Omental fat pad (tissue), 4 donors: ENCODE measurements around the gene EPHA6. TPM values are rescaled to one million over a fixed set of nuclear protein-coding genes. Genes with fewer than 3 reads are reported as not detected.

ENCODE experiments used
- ATAC-seq: fragments of 150-250 bp; one replicate; pipeline ENCODE4 v1.9.1; 2016; ENCODE audit warnings: mild to moderate bottlenecking, moderate library complexity; ENCODE audit not compliant: low FRiP score
- DNase-seq: peaks from one replicate; pipeline ENCODE4 v3.0.0-alpha.2; 2019; ENCODE audit warnings: low spot score
- total RNA-seq, 4 donors: library from RNA; depleted of rRNA; stranded (reverse); fragments of >200 nt; gene quantifications; one replicate each; pipeline ENCODE4 v1.1.0, GENCODE V29; 2016
- TF ChIP-seq, protein P1 (sequence below), 3 donors: fragments of 450-650 bp; IDR thresholded peaks; one replicate each; pipeline ENCODE4 v1.5.1; 2016 to 2017; ENCODE audit warnings: antibody characterized with exemption in 3 of 3, mild to moderate bottlenecking in 3 of 3, moderate library complexity in 2 of 3

The EPHA6 gene
- total RNA-seq, 4 donors from 2014 or later: 0.56 to 5.0 (median 2.4) TPM; not detected in 1

DNA sequence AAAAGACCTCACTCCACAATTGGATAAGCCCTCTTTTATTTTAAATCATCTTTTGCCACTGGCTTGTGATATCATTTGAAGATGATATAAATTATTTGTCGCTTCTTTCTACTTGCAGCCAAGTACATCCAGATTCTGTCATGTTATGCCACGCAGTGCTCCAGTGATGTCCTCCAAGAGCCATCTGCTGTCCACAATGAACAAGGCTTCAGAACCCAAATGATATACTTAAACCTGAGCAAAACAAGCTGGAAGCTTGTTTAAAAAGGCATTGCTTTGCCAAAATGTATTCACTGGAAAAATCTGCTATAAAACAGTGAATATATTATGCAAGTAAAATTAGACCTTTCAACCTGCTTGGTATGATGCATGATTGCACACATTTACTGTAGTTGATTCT lies 891.4 kb downstream of the EPHA6 start:
- TF ChIP-seq, protein P1, sequence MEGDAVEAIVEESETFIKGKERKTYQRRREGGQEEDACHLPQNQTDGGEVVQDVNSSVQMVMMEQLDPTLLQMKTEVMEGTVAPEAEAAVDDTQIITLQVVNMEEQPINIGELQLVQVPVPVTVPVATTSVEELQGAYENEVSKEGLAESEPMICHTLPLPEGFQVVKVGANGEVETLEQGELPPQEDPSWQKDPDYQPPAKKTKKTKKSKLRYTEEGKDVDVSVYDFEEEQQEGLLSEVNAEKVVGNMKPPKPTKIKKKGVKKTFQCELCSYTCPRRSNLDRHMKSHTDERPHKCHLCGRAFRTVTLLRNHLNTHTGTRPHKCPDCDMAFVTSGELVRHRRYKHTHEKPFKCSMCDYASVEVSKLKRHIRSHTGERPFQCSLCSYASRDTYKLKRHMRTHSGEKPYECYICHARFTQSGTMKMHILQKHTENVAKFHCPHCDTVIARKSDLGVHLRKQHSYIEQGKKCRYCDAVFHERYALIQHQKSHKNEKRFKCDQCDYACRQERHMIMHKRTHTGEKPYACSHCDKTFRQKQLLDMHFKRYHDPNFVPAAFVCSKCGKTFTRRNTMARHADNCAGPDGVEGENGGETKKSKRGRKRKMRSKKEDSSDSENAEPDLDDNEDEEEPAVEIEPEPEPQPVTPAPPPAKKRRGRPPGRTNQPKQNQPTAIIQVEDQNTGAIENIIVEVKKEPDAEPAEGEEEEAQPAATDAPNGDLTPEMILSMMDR (IDR thresholded peaks at IDR 0.05): no peak
- ATAC-seq: no peak
- no peak for DNase-seq

- TF ChIP-seq, protein P1 (IDR thresholded peaks at IDR 0.05): no peak
- ATAC-seq: no peak
- DNase-seq: no peak
These were observed 891.8 kb downstream of the EPHA6 start for GRCh38 chr3:97706226-97706625.

- ATAC-seq (no peak), DNase-seq (no peak)
- TF ChIP-seq, protein P1 (IDR thresholded peaks at IDR 0.05): no peak
These were observed 897.3 kb downstream of the EPHA6 start for GRCh38 chr3:97711654-97712053.

DNA sequence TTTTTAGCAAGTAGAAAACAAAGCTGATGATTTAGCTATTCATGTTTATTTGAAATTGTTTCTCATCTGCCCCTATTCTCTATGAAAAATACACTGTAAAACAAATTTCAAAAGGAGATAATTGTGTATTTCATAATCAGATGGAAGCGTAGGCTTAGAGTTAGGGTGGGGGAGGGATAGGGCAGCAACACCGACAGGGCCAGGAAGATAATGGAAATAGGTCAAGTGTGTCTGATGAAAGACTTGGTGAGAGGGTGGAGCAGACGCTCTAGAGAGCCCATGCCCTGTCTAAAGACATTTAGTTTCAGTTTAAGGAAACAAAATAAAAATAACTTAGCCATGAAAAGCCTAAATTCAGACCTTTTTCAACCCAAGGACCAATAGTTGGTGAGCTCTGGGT lies 898.5 kb downstream of the EPHA6 start:
- TF ChIP-seq, protein P1 (IDR thresholded peaks at IDR 0.05): no peak
- ATAC-seq (no peak), DNase-seq (no peak)

DNA sequence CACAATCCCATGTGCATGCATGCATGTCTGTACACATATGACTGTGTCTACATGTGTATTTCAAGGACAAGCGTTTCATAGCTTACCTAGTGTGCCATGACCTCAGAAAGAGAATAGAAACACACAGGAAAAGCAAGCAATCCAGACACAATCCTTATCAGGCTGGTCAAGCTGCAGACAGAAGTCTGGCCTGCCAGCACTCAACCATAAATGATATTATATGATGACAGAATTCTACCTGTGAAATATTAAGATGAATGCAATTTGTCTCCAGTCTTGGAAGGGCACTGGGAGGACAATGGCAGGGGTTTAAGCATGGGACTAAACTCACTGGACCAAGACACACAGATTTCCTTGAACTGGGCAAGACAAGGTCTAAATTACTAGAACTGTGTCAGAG lies 899.2 kb downstream of the EPHA6 start:
- ATAC-seq (no peak), DNase-seq (no peak)
- TF ChIP-seq, protein P1 (IDR thresholded peaks at IDR 0.05): no peak

DNA sequence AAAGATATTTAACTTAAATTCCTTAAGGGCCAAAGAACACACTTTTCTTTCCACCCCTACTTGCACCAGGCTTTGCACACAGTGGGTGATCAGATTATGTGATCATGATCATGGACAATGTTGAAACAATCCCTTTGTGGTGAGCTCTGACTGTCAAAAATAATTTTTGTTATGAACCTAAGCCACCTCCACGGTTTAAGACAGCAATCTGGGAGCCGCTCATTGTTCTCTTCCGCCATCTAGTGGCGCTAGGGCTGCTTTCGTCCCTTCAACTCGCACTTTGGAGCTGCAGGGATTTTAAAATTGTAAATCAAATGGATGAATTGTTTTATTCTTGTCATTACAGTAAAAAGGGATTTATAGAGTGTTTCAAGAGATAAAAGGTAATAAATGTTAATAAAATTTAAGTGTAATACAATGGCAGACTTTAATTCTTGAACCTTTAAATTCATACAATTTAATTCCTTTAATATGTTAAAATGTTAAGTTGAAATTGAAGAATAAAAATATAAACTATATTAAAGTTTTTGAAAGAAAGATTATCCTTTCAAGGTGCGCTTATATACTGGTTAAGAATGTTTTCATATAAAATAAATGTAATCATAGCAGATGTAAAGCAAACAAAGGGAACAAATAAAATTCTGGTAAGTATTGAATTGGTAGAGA lies 904.9 kb downstream of the EPHA6 start:
- DNase-seq (peak; percentile 23), ATAC-seq (no peak)
- TF ChIP-seq, protein P1 (IDR thresholded peaks at IDR 0.05): no peak

DNA sequence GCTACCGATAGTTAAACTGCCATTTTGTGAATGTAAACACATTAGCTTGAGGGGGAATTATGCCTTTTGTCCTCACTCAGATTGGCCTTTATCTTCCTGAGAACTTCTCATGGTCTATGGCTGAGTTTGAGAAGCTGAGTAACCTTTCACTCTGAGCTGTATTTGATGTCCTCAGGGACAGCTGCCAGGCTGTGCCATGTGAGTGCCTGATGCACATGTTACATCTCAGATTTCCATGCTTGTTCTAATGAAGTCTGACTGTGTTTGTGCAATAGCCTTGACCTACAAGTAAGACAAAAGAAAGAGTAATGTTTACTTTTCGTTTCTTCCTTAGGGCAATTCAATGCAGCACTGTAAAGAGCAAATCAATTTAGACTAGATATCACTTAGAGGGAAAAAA lies 906.0 kb downstream of the EPHA6 start:
- ATAC-seq: no peak
- DNase-seq: no peak
- TF ChIP-seq, protein P1 (IDR thresholded peaks at IDR 0.05): no peak
